Esophagus muscularis mucosa (tissue), 4 donors: ENCODE data around the gene CNTNAP2. TPM values are rescaled to one million over a fixed set of nuclear protein-coding genes. Genes with fewer than 3 reads are reported as not detected.
"Not testable (repeated sequence)": the region's sequence is repeated elsewhere in the genome, so short reads cannot be mapped to it uniquely, and the experiment has no call there.

Source experiments
- DNase-seq: peaks from one replicate; pipeline ENCODE4 v3.0.0-alpha.2; 2017; ENCODE audit errors: extremely low spot score
- H3K27ac ChIP-seq, 4 donors: fragments of 200-600 bp; sonication (generic); replicated peaks in 1 of 4; 1 replicate in 3 of 4; 2 replicates in 1 of 4; pipeline ENCODE4 v1.5.1; 2016 to 2019; ENCODE audit warnings: mild to moderate bottlenecking in 1 of 4
- H3K27me3 ChIP-seq, 4 donors: fragments of 200-600 bp; sonication (generic); one replicate each; pipeline versions ENCODE4 v1.5.1 to v1.6.0; 2016 to 2019
- H3K36me3 ChIP-seq, 4 donors: fragments of 200-600 bp; sonication (generic); one replicate each; pipeline ENCODE4 v1.5.1; 2016 to 2019
- H3K4me1 ChIP-seq, 4 donors: fragments of 200-600 bp; sonication (generic); one replicate each; pipeline ENCODE4 v1.5.1; 2016 to 2019
- H3K4me3 ChIP-seq, 4 donors: fragments of 200-600 bp; sonication (generic); 1 replicate in 2 of 4; 2 replicates in 2 of 4; pipeline ENCODE4 v1.5.1; 2016 to 2019; ENCODE audit warnings: mild to moderate bottlenecking in 4 of 4, moderate library complexity in 1 of 4
- H3K9me3 ChIP-seq, 4 donors: fragments of 200-600 bp; sonication (generic); 1 replicate in 3 of 4; 2 replicates in 1 of 4; pipeline ENCODE4 v1.5.1; 2016 to 2019
- EP300 ChIP-seq: sonication (generic); formaldehyde crosslinking; IDR thresholded peaks from one replicate; pipeline ENCODE4 v1.6.1; 2017; ENCODE audit warnings: antibody characterized with exemption
- POLR2A ChIP-seq: fragments of 450-650 bp; IDR thresholded peaks from one replicate; pipeline ENCODE4 v1.6.1; 2017; ENCODE audit warnings: antibody characterized with exemption, moderate library complexity, mild to moderate bottlenecking, low read depth
- POLR2AphosphoS5 ChIP-seq, 2 donors: sonication (generic); formaldehyde crosslinking; IDR thresholded peaks; one replicate each; pipeline ENCODE4 v1.6.1; 2017; ENCODE audit warnings: antibody characterized with exemption in 2 of 2
- WGBS: methylation state at CpG from one replicate; pipeline ENCODE4 v1.1.5; 2018; 5-methylcytosine and 5-hydroxymethylcytosine counted together
- intact Hi-C: fragments of 100-400 bp; cut with DNase I; formaldehyde crosslinking; loops from one replicate; pipeline ENCODE4 v1.15.1; 2023
- total RNA-seq, 4 donors: library from RNA; depleted of rRNA; stranded (reverse); fragments of >200 nt; gene quantifications; one replicate each; pipeline versions ENCODE4 v1.1.0 to v1.2.1, GENCODE V29; 2016
- TF ChIP-seq, protein P1 (sequence below), 3 experiments: fragments of 200-600 bp in 2 of 3; fragments of 450-650 bp in 1 of 3; sonication (generic) in 2 of 3; IDR thresholded peaks; one replicate each; pipeline ENCODE4 v1.5.1; 2017 to 2019; ENCODE audit warnings: antibody characterized with exemption in 3 of 3, mild to moderate bottlenecking in 2 of 3, moderate library complexity in 1 of 3

The CNTNAP2 gene
- total RNA-seq, 4 donors from 2014 or later = 1.2 to 2.9 (median 1.9) TPM

DNA sequence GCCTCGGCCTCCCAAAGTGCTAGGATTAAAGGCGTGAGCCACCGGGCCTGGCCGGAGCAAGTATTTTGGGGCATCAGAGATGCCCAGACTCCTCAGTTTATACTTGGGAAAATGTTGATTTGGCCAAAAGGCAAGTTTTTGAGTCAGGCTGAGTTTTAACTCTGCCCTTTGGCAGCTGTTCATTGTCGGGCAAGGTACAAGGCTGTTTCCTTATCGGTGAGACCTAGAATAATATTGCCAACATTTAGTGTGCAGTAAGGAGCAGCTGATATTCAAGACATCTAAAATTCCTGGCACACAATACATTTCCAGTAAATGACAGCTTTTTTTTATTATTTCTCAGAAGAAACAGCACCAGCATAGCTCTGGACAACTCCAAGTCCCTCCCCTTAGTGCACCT lies 2326.3 kb downstream of the CNTNAP2 start:
- peaks cover 0 to 16% (median 7%) of the 10 kb centered on the region in 4 donors for H3K9me3 ChIP-seq
- H3K36me3 ChIP-seq = no peaks in the 10 kb centered on the region
- WGBS = 86% methylated on average over 6 of the region's 6 CpGs
- intact Hi-C loops = no loop called here
- TF ChIP-seq EP300 (no peak), POLR2AphosphoS5 (IDR thresholded peaks at IDR 0.05) (no peak)
- no peak for DNase-seq
- H3K27me3 ChIP-seq = no peaks in the 10 kb centered on the region
- no peak overlapping the region for H3K4me3 ChIP-seq
- H3K4me1 ChIP-seq = no peaks in the 10 kb centered on the region
- H3K27ac ChIP-seq = no peak overlapping the region

DNA sequence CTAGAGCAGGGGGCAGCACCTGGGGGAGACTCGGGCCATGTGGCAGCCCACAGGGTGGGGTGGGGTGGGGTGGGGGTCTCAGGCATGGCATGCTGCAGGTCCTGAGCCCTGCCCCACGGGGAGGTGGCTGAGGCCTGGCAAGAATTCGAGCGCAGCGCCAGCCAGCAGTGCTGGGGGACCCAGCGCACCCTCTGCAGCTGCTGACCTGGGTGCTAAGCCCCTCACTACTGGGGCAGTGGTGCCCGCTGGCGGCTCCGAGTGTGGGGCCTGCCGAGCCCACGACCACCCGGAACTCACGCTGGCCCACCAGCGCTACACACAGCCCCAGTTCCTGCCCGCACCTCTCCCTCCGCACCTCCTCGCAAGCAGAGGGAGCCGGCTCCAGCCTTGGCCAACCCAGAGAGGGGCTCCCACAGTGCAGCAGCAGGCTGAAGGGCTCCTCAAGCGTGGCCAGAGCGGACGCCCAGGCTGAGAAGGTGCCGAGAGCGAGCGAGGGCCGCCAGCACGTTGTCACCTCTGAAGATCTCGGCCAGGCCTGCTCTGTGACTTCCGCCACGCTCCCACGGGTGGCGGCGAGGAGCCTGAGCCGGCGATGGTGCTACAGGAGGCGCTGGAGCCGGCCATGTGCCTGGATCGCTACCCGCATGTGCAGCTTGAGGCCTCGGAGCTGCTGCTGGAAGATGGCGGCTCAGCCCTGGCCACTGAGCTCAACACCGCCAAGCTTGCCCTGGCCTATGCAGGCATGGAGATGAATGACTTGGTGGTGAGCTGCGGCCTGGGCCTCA lies 2328.9 kb downstream of the CNTNAP2 start:
- no peaks in the 10 kb centered on the region for H3K36me3 ChIP-seq
- intact Hi-C loops = no loop called here
- no peaks in the 10 kb centered on the region for H3K4me1 ChIP-seq
- DNase-seq = no peak
- 95% methylated on average over 38 of the region's 42 CpGs for WGBS
- H3K4me3 ChIP-seq = no peak overlapping the region
- H3K27me3 ChIP-seq = no peaks in the 10 kb centered on the region
- no peak overlapping the region for H3K27ac ChIP-seq
- TF ChIP-seq POLR2A = no peak
- TF ChIP-seq EP300 = no peak
- H3K9me3 ChIP-seq = peaks cover 0 to 16% (median 7%) of the 10 kb centered on the region in 4 donors

DNA sequence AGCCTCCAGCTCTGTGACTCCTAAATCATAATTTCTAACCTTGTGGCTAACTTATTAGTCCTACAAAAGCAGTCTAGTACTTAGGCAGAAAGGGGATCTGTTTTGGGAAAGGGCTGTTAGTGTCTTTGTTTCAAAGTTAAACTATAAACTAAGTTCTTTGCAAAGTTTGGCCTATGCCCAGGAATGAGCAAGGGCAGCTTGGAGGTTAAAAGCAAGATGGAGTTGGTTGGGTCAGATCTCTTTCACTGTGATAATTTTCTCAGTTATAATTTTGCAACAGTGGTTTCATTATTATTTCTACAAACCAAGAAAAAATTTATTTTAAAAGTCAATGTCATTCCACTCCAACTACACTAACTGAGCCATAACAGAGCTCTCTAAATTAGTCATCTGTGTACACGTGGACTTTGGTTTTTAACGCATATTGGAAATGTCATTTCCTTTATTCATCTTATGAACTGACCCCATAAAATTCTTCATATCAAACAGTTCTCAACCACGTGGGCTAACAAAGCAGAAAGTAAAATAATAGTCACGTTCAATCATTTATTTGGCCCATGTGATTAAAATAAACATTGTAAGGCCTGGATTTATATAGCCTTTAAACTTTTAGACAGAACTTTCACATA lies 2330.7 kb downstream of the CNTNAP2 start:
- DNase-seq = no peak
- WGBS = 38% methylated on average over 4 of the region's 4 CpGs

DNA sequence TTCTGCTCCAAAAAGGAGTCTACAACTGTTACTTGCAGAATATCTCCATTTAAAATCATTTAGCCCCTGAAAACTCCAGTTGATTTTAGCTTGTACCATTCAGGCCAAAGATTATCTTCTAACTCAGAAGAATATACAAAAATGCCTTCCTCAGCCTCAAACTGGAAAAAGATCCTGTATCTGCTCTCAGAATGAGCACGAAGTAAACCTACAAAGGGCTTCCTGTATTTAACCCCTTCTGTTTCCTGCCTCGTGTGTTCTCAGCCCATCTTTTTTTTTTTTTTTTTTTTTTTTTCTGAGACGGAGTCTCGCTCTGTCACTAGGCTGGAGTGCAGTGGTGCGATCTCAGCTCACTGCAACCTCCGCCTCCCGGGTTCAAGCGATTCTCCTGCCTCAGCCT lies 2334.9 kb downstream of the CNTNAP2 start:
- H3K4me3 ChIP-seq, H3K9me3 ChIP-seq, H3K27ac ChIP-seq, H3K36me3 ChIP-seq, H3K4me1 ChIP-seq, DNase-seq, intact Hi-C loops, H3K27me3 ChIP-seq: not testable (repeated sequence)
- 71% methylated on average over 8 of the region's 8 CpGs for WGBS

More for the DNA sequence above, 2330.7 kb downstream of the CNTNAP2 start:
- Histone ChIP-seq H3K9me3 (peaks cover 0 to 16% (median 7%) of the 10 kb centered on the region in 4 donors), H3K27ac (no peak overlapping the region), H3K4me3 (no peak overlapping the region), H3K4me1 (no peaks in the 10 kb centered on the region), H3K27me3 (no peaks in the 10 kb centered on the region), H3K36me3 (no peaks in the 10 kb centered on the region)
- intact Hi-C loops = no loop called here
- TF ChIP-seq POLR2AphosphoS5 (IDR thresholded peaks at IDR 0.05) = no peak
- no peak for TF ChIP-seq POLR2A
- no peak for TF ChIP-seq EP300
- TF ChIP-seq, protein P1, sequence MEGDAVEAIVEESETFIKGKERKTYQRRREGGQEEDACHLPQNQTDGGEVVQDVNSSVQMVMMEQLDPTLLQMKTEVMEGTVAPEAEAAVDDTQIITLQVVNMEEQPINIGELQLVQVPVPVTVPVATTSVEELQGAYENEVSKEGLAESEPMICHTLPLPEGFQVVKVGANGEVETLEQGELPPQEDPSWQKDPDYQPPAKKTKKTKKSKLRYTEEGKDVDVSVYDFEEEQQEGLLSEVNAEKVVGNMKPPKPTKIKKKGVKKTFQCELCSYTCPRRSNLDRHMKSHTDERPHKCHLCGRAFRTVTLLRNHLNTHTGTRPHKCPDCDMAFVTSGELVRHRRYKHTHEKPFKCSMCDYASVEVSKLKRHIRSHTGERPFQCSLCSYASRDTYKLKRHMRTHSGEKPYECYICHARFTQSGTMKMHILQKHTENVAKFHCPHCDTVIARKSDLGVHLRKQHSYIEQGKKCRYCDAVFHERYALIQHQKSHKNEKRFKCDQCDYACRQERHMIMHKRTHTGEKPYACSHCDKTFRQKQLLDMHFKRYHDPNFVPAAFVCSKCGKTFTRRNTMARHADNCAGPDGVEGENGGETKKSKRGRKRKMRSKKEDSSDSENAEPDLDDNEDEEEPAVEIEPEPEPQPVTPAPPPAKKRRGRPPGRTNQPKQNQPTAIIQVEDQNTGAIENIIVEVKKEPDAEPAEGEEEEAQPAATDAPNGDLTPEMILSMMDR (IDR thresholded peaks at IDR 0.05) = no peak

DNA sequence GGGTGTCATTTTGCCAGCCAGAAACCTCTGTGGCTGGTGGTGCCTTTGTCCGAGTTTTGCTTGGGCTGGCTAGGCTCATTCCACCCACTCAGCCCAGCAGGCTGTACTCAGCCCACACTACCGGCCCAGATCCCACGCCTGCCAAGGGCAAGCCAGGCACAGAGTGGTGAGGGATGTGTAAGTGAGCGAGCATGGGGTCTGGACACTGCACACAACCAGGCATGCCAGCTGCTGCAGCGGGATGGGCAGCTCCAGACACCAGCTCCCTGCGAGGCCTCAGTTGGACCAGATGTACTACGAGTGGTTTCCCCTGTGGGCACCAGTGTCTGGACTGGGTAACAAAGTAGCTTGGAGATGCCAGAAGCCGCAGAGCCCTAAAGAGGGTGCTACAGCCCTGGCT lies 2339.8 kb downstream of the CNTNAP2 start:
- intact Hi-C loops = no loop called here
- no peak overlapping the region for H3K4me3 ChIP-seq
- no peak overlapping the region for H3K27ac ChIP-seq
- WGBS = 96% methylated on average over 7 of the region's 8 CpGs
- no peaks in the 10 kb centered on the region for H3K27me3 ChIP-seq
- no peaks in the 10 kb centered on the region for H3K9me3 ChIP-seq
- DNase-seq = no peak
- no peak for TF ChIP-seq POLR2A
- no peak for TF ChIP-seq POLR2AphosphoS5 (IDR thresholded peaks at IDR 0.05)
- TF ChIP-seq EP300 = no peak
- TF ChIP-seq, protein P1 (IDR thresholded peaks at IDR 0.05) = no peak
- no peaks in the 10 kb centered on the region for H3K36me3 ChIP-seq
- no peaks in the 10 kb centered on the region for H3K4me1 ChIP-seq

DNA sequence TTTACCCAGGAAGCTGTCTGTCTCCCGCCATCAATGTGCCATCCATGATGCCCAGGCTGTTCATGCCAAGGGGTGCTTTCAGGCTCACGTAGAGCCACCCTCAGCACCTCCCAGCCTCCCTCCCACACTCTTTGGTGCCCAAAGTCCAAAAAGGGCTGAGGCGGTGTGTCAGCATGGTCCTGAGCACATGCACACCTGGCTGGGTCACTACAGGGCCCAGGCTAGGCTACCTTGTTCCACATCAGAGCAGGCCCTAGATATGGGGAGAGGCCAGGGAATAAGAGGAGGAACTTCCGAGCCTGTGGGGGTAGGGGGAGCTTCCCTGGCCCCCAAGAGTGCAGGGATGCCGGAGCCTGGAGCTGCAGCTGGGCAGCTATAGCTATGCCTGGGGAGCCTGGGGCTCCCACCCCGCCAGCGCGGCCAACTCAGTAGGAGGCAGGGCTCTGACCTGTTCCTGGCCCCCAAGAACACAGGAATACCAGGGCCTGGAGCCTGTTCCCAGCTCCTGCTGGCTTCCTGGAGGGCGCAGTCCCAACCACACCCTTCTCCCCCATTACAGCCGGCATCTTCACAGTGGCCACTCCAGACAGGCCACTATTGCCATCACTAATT lies 2340.8 kb downstream of the CNTNAP2 start:
- Histone ChIP-seq H3K9me3 (no peaks in the 10 kb centered on the region), H3K4me1 (no peaks in the 10 kb centered on the region), H3K4me3 (no peak overlapping the region), H3K36me3 (no peaks in the 10 kb centered on the region), H3K27ac (no peak overlapping the region), H3K27me3 (no peaks in the 10 kb centered on the region)
- intact Hi-C loops = no loop called here
- DNase-seq = no peak
- whole genome bisulfite sequencing = 75% methylated on average over 2 of the region's 10 CpGs
- TF ChIP-seq POLR2AphosphoS5 (IDR thresholded peaks at IDR 0.05) = no peak
- no peak for TF ChIP-seq POLR2A
